Measurements from ENCODE around the gene CACNA2D3.

- TF ChIP-seq POLR2AphosphoS5 (IDR thresholded peaks at IDR 0.05; ENCODE audit: low read depth, low read length) = no peak
- no peak for TF ChIP-seq POLR2A (IDR thresholded peaks at IDR 0.05; ENCODE audit: low read depth, low read length)
- TF ChIP-seq SPI1 (IDR thresholded peaks at IDR 0.05; ENCODE audit: low read depth, low read length) = no peak
- no peak for TF ChIP-seq POU2F2 (IDR thresholded peaks at IDR 0.05; ENCODE audit: low read depth, low read length)
- no peak for TF ChIP-seq TAF1 (IDR thresholded peaks at IDR 0.05; ENCODE audit: low read depth, low read length)
Observed at GRCh38 chr3:54549607-54550220, 427.4 kb downstream of the CACNA2D3 start.

Data from GM12891 (cell line).